Cardiac muscle cell (in vitro differentiated cells and primary cell): Measurements from ENCODE around the gene HPSE2. TPM values are rescaled to one million over a fixed set of nuclear protein-coding genes. Genes with fewer than 3 reads are reported as not detected.

ENCODE experiments used
- DNase-seq, 2 donors: peaks; one replicate each; pipeline versions ENCODE4 v3.0.0 to v3.0.0-alpha.2; 2010 to 2017; ENCODE audit warnings: low read depth in 1 of 2, low spot score in 1 of 2
- H3K27ac ChIP-seq: fragments of 200-600 bp; sonication (generic); 2 replicates; pipeline ENCODE4 v1.5.1; 2016
- H3K27me3 ChIP-seq: fragments of 200-600 bp; sonication (generic); 2 replicates; pipeline ENCODE4 v1.6.0; 2016; ENCODE audit warnings: control low read depth
- H3K36me3 ChIP-seq: fragments of 200-600 bp; sonication (generic); 2 replicates; pipeline ENCODE4 v1.5.1; 2016; ENCODE audit warnings: control low read depth
- H3K4me1 ChIP-seq: fragments of 200-600 bp; sonication (generic); 2 replicates; pipeline ENCODE4 v1.8.1; 2017; ENCODE audit warnings: low read depth, mild to moderate bottlenecking, mixed run types
- H3K4me3 ChIP-seq: fragments of 200-600 bp; sonication (generic); 2 replicates; pipeline ENCODE4 v1.5.1; 2016; ENCODE audit warnings: mild to moderate bottlenecking
- H3K9me3 ChIP-seq: fragments of 200-600 bp; sonication (generic); 2 replicates; pipeline ENCODE4 v1.5.1; 2017; ENCODE audit warnings: low read depth, mild to moderate bottlenecking, control low read depth
- polyA plus RNA-seq: library from polyadenylated mRNA; unstranded; fragments of >200 nt; fragmentation: Nextera tagmentation; extraction: Ambion mirVana; gene quantifications from 2 replicates; pipeline ENCODE4 v1.2.1, GENCODE V29; 2016
- total RNA-seq: library from RNA; depleted of rRNA; stranded (reverse); fragments of >200 nt; gene quantifications from 2 replicates; pipeline ENCODE4 v1.2.3, GENCODE V29; 2016
- TF ChIP-seq, protein P1 (sequence below): IDR thresholded peaks from 2 replicates; pipeline ENCODE4 v1.5.1; 2012; ENCODE audit warnings: low read depth, mild to moderate bottlenecking, low read length

Gene HPSE2
- total and polyA plus RNA-seq, 2 experiments from 2014 or later, result 0.87 to 6.1 TPM

DNA sequence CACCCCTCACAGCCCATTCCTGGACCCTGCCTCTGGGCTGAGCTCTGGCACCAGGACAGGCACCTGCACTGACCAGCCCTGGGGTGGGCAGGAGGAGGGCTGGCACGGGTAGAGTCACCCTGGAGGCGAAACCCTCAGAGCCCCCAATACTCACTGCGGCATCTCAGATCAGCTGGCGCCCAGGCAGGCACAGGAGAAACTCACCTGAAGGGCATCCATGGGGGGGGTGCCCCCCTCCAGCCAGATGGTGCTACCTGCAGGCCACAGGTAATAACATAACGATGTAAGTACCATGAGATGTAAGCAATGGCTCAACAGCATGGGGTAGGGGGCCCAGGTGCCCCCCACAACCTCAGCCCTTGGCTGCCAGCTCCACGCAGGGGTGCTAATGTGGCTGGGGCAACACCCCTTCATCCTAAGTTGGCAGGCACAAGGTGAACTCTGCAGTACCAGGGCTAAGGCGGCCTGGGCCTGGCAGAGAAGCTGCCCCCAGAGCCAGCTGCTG lies 808.6 kb downstream of the HPSE2 start:
- H3K27ac ChIP-seq, result no peak overlapping the region
- H3K4me1 ChIP-seq, result peaks cover 17% of the 10 kb centered on the region
- TF ChIP-seq, protein P1, sequence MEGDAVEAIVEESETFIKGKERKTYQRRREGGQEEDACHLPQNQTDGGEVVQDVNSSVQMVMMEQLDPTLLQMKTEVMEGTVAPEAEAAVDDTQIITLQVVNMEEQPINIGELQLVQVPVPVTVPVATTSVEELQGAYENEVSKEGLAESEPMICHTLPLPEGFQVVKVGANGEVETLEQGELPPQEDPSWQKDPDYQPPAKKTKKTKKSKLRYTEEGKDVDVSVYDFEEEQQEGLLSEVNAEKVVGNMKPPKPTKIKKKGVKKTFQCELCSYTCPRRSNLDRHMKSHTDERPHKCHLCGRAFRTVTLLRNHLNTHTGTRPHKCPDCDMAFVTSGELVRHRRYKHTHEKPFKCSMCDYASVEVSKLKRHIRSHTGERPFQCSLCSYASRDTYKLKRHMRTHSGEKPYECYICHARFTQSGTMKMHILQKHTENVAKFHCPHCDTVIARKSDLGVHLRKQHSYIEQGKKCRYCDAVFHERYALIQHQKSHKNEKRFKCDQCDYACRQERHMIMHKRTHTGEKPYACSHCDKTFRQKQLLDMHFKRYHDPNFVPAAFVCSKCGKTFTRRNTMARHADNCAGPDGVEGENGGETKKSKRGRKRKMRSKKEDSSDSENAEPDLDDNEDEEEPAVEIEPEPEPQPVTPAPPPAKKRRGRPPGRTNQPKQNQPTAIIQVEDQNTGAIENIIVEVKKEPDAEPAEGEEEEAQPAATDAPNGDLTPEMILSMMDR, result no peak
- no peak for DNase-seq
- H3K9me3 ChIP-seq, result no peaks in the 10 kb centered on the region
- no peak overlapping the region for H3K4me3 ChIP-seq
- peaks cover 6% of the 10 kb centered on the region for H3K36me3 ChIP-seq
- no peaks in the 10 kb centered on the region for H3K27me3 ChIP-seq

DNA sequence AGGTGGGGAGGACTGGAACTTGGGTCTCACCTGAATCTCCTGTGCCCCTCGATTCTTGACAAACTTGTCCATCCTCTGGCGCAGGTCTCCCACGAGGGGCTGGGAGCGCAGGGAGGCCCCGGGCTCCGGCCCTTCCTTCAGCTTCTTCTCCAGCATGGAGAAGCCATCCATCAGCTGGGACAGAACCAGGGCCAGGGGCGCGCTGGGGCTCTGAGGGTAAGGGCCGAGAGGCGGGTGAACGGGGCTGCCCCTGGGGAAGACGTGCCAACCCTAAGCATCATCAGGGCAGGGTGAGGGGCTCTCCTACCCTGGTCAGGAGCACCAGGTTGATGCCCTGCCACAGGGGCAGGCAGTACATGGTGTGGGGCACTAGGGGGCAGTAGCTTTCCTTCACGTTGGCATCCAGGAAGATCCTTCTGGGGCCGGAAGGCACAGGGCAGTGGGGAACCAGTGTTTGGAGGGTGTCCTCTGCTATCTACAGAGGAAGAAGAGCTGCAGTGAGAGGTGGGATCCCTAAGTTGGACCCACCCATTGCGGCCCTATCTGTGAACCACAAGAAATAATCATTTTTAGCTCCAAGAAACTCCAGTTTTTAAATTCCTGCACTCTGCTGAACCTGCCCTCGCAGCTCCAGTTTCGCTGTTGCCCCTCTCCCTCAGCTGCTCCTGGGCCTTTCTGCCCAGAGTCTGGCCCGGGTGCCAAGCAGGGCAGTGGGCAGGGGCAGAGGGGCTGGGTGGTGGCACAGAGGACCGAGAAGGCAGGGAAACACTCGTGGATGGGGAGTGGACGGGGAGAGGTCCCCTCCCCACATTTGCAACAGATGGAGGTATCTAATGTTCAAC lies 809.9 kb downstream of the HPSE2 start:
- Histone ChIP-seq H3K27ac (peak overlapping the region; percentile 35), H3K4me3 (no peak overlapping the region), H3K36me3 (no peaks in the 10 kb centered on the region), H3K27me3 (no peaks in the 10 kb centered on the region), H3K4me1 (peaks cover 22% of the 10 kb centered on the region), H3K9me3 (no peaks in the 10 kb centered on the region)
- DNase-seq, result peak; percentile 47 to 69
- TF ChIP-seq, protein P1, result peak; percentile 77

DNA sequence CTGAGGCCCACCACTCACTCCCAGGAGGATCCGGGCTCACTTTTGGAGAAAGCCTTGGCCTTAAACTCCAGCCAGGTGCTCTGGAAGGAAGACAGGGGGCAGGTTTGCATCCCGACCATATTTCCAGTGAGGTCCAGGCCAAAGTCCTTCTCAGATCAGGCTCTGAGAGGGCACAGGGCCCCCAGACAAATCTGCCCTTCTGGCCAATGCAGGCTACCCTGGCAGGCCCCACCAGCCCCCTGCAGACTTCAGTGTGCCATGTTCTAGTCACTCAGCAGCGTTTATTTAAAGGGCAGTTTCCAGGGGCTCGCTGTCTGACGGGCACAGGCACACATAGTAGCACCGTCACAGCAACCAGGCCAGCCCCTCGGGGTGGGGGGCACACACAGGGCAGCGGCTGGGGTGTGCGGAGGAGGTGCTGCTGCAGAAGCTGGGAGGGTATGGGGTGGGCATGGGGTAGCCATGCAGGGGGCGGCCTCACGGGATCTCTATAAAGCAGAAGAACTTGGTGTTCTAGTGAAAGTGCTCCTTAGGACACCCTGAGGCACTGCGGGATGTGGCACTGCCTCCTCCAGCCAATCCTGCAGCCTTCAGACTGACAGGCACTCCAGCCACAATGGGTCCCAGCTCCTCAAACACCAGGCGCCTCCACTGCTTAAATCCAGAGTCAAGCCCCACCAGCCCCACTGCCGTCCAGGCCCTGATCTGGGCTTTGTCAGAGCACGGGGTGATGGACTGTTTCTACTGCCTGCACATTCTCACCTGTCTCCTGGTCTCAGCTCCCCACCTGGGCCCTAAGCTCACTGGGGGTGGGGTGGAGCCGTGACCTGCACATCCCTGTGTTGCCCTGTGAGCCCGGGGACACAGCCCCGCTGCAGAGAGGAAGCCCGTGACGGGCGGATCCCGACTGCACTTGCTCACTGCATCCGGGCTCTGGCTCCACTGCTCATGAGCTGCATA lies 811.1 kb downstream of the HPSE2 start:
- peak overlapping the region; percentile 35 for H3K27ac ChIP-seq
- H3K4me1 ChIP-seq, result peaks cover 25% of the 10 kb centered on the region
- H3K9me3 ChIP-seq, result no peaks in the 10 kb centered on the region
- H3K27me3 ChIP-seq, result no peaks in the 10 kb centered on the region
- H3K4me3 ChIP-seq, result no peak overlapping the region
- TF ChIP-seq, protein P1, result no peak
- H3K36me3 ChIP-seq, result no peaks in the 10 kb centered on the region
- peak in 1 of 2 donors; percentile 66 for DNase-seq

DNA sequence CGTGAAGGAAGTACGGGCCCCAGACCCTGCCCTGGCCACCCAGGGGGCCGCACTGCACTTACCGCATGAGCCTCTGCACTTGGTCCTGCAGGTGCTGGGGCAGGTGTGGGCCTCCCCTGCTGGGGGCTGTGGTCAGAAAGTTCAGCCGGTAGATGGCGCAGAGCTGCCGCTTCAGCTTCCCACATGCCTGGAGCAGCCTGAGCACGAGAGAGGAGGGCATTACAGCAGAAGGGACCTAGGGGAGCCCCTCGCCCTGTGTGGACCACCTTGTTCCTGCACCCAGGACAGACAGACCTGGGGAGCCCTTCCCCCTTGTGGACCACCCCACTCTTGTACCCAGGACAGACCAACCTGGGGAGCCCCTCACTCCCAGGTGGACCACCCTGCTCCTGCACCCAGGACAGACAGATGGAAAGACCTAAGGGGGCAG lies 811.9 kb downstream of the HPSE2 start:
- peak in 1 of 2 donors; percentile 67 for DNase-seq
- Histone ChIP-seq H3K4me3 (no peak overlapping the region), H3K9me3 (no peaks in the 10 kb centered on the region), H3K27ac (no peak overlapping the region), H3K36me3 (no peaks in the 10 kb centered on the region), H3K27me3 (no peaks in the 10 kb centered on the region), H3K4me1 (peaks cover 29% of the 10 kb centered on the region)
- TF ChIP-seq, protein P1, result peak; percentile 24

DNA sequence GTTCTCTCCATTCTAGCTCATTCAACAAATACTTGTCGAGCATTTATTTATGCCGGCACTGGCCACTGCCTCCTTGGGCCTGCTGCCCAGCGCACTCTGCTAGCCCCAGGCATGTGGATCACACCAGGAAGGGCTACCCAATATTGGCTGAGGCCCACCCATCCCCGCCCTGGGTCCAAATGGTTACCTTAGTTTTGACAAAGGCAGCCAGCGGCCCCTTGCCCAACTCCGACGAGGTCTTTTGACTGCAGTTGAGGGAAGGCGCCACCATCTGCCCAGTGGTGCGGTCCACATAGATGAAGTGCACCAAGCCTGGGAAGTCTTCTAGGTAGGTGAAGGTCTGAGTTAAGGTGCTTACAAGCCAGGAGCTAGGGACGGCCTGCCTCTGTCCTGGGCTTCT lies 813.5 kb downstream of the HPSE2 start:
- Histone ChIP-seq H3K4me3 (no peak overlapping the region), H3K36me3 (no peaks in the 10 kb centered on the region), H3K4me1 (peaks cover 29% of the 10 kb centered on the region), H3K27me3 (no peaks in the 10 kb centered on the region), H3K9me3 (no peaks in the 10 kb centered on the region), H3K27ac (no peak overlapping the region)
- TF ChIP-seq, protein P1, result no peak
- no peak for DNase-seq
